Putamen (tissue), 1 donor: ENCODE results near the gene LHFPL2.
"Not testable (repeated sequence)": the region's sequence is repeated elsewhere in the genome, so short reads cannot be mapped to it uniquely, and the experiment has no call there.

ENCODE experiments used
- DNase-seq: peaks from one replicate; pipeline ENCODE4 v3.0.0-alpha.2; 2016; ENCODE audit warnings: low spot score

Gene LHFPL2

GRCh38 chr5:78648359-78649210 lies at the start of gene LHFPL2:
Gene LHFPL2, minus strand, starts transcription at chr5:78648772. Its CDS starts 138,559 bp downstream, at chr5:78510213.
- DNase-seq, result peak; percentile 59

GRCh38 chr5:78696637-78697036 lies 48.1 kb upstream of the LHFPL2 start:
- DNase-seq, result no peak

- not testable (repeated sequence) for DNase-seq
Observed at GRCh38 chr5:78696052-78696451, 47.5 kb upstream of the LHFPL2 start.

GRCh38 chr5:78693339-78693738 lies 44.8 kb upstream of the LHFPL2 start:
- no peak for DNase-seq

GRCh38 chr5:78691084-78691960 lies 42.8 kb upstream of the LHFPL2 start:
- no peak for DNase-seq

GRCh38 chr5:78690253-78690972 lies 41.8 kb upstream of the LHFPL2 start:
- DNase-seq, result no peak

- no peak for DNase-seq
Observed at GRCh38 chr5:78689540-78690252, 41.1 kb upstream of the LHFPL2 start.

- DNase-seq, result not testable (repeated sequence)
Observed at GRCh38 chr5:78687514-78687913, 38.9 kb upstream of the LHFPL2 start.

- not testable (repeated sequence) for DNase-seq
Observed at GRCh38 chr5:78683905-78684304, 35.3 kb upstream of the LHFPL2 start.

- DNase-seq, result no peak
Observed at GRCh38 chr5:78679905-78680304, 31.3 kb upstream of the LHFPL2 start.

- no peak for DNase-seq
Observed at GRCh38 chr5:78677777-78678668, 29.5 kb upstream of the LHFPL2 start.

- DNase-seq, result no peak
Observed at GRCh38 chr5:78675956-78676730, 27.6 kb upstream of the LHFPL2 start.

- DNase-seq, result not testable (repeated sequence)
Observed at GRCh38 chr5:78673827-78674226, 25.3 kb upstream of the LHFPL2 start.

GRCh38 chr5:78672154-78672553 lies 23.6 kb upstream of the LHFPL2 start:
- DNase-seq, result no peak

- no peak for DNase-seq
Observed at GRCh38 chr5:78671609-78672008, 23.0 kb upstream of the LHFPL2 start.

GRCh38 chr5:78670701-78671269 lies 22.2 kb upstream of the LHFPL2 start:
- no peak for DNase-seq

GRCh38 chr5:78669331-78669730 lies 20.8 kb upstream of the LHFPL2 start:
- no peak for DNase-seq

- DNase-seq, result no peak
Observed at GRCh38 chr5:78667461-78668103, 19.0 kb upstream of the LHFPL2 start.

GRCh38 chr5:78666975-78667374 lies 18.4 kb upstream of the LHFPL2 start:
- not testable (repeated sequence) for DNase-seq
